LNCaP clone FGC (cell line): ENCODE measurements around the gene RUSF1.
"Not testable (repeated sequence)": the region's sequence is repeated elsewhere in the genome, so short reads cannot be mapped to it uniquely, and the experiment has no call there.

Experiments used
- DNase-seq: peaks from one replicate; pipeline ENCODE4 v3.0.0-alpha.2; 2011; ENCODE audit warnings: low read depth
- H3K4me3 ChIP-seq: 2 replicates; pipeline ENCODE4 v1.5.1; 2011; ENCODE audit warnings: mild to moderate bottlenecking, low read depth, low read length, control low read depth
- TF ChIP-seq, protein P1 (sequence below): IDR thresholded peaks from 2 replicates; pipeline ENCODE4 v1.5.1; 2012; ENCODE audit warnings: mild to moderate bottlenecking; ENCODE audit not compliant: control insufficient read depth, insufficient read depth; ENCODE audit errors: extremely low read depth

Gene RUSF1

DNA sequence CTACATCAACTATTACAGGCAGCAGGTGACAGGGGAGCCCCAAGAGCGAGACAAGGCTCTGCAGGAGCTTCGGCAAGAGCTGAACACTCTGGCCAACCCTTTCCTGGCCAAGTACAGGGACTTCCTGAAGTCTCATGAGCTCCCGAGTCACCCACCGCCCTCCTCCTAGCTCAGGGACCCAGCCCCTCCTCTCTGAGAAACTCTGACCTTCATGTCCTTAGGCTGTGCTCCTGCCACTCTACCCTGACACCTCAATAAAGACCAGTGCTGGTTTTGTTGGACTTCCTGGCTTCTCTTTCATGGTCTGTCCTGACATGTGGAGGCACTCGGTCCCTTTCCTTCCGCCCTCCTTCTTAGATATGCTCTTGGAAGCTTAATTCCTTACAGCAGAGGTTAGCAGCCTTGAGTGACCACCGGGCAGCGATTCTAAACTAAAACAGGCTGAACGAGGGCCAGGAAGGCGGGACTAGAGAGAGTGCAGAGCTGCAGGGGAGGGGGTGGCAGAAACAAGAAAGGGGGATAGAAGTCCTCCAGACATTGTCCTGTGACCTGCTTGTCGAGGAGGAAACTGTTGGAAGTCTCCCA lies 20.4 kb upstream of the RUSF1 start:
- no peak for DNase-seq
- H3K4me3 ChIP-seq = no peak overlapping the region
- TF ChIP-seq, protein P1, sequence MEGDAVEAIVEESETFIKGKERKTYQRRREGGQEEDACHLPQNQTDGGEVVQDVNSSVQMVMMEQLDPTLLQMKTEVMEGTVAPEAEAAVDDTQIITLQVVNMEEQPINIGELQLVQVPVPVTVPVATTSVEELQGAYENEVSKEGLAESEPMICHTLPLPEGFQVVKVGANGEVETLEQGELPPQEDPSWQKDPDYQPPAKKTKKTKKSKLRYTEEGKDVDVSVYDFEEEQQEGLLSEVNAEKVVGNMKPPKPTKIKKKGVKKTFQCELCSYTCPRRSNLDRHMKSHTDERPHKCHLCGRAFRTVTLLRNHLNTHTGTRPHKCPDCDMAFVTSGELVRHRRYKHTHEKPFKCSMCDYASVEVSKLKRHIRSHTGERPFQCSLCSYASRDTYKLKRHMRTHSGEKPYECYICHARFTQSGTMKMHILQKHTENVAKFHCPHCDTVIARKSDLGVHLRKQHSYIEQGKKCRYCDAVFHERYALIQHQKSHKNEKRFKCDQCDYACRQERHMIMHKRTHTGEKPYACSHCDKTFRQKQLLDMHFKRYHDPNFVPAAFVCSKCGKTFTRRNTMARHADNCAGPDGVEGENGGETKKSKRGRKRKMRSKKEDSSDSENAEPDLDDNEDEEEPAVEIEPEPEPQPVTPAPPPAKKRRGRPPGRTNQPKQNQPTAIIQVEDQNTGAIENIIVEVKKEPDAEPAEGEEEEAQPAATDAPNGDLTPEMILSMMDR = no peak

DNA sequence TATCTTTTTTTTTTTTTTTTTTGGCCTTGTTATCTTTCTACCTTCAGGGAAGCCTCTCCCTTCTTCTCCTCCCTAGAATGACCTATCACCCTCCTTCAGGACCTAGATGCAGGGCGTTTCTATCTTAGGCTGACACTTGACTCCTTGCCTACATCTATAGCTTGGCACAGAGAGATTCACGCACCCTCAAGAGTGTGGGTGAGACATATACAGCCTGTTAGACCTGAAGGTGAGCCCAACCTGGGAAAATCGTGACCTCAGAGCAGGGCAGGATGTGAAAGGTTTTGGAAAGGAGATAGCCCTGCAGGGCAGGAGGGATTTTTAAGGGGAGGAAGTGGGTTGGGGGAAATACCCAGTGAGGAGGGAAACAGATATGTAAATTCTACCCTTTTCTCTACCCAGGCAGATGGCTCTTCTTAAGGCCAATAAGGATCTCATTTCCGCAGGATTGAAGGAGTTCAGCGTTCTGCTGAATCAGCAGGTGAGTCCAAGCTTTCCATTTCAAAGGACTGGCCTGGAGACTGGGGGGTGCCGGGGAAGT lies 19.6 kb upstream of the RUSF1 start, which contains the start of gene AHSP:
Gene AHSP, plus strand, starts transcription at position 167 of the 541 bp plus-strand sequence. Its CDS starts 240 bp downstream, at position 407.
- TF ChIP-seq, protein P1 = no peak
- DNase-seq = no peak
- H3K4me3 ChIP-seq = no peak within 1 kb of the TSS

DNA sequence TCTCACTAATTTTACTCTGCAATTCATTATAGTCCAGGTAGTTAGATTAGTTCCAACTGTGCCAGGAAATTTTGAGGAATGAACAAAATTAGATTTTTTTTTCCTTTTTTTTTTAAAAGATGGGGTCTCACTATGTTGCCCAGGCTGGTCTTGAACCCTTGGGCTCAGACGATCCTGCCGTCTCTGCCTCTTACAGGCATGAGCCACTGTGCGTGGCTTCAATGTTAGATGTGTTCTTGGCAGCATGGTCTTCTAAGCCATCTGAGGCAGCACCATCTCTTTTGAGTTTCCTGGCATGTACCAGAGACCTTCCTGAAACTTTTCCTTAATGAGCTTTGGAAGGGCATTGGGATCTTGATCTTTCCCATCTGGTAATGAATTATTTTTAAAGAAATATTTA lies 16.9 kb upstream of the RUSF1 start:
- no peak overlapping the region for H3K4me3 ChIP-seq
- no peak for DNase-seq
- TF ChIP-seq, protein P1 = no peak

DNA sequence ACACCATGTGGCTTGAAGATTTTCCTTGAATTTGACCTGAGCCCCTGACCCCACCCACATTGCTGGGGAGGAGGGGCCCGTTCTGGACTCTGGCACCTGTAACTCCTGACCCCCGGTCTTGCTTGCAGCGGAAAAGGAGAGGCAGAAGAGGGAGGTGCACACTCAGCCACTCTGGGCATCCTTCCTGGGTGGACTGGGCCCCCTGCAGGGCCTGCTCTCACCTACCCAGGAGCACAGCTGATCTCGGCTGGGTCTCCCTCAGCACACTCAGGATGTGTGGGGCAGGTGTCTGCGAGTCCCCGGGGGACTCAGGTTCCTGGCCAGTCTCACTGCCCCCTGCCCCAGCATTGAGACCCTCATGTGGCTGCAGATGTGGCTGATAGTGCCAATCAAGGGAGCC lies 15.6 kb upstream of the RUSF1 start:
- not testable (repeated sequence) for DNase-seq, H3K4me3 ChIP-seq

DNA sequence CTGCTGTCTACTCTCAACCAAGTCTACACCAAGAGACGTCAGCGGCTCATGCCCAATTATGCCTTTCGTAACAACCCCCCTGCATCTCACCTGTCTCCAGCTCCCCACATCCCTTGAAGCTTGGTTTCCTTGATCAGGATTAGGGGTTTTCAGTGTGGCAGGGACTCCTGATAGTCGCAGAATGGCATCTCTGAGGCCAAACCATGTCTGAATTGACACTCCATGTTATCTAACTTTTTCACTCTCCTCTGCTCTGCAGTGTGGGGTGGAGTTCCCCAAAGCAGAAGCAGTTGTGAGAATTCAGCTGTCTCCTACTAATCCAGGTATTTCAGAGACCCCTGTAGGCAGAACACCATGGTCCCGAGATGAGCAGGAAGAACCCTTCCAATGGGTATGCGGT lies 13.9 kb upstream of the RUSF1 start:
- TF ChIP-seq, protein P1 = no peak

DNA sequence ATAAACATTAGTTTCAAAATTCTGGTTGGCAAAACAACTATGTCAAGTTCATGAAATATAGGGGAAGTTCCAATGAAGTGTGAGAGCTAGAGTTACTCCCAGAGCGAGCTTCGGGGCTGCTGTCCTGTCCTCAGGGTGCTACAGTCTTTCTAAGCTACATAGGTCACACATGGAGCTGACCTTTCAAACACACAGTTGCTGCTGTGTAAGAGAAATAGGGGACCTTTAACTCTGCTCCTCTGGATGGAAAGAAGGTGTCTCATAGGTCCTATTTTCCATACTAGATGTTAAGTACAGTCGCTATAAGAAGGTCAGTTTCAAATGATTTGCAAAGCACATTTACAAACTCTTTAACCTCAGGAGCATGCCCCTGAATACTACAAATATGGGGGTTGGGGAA lies 13.2 kb upstream of the RUSF1 start:
- DNase-seq = no peak
- TF ChIP-seq, protein P1 = no peak

More for the DNA sequence above, 13.9 kb upstream of the RUSF1 start:
- no peak overlapping the region for H3K4me3 ChIP-seq
- no peak for DNase-seq

DNA sequence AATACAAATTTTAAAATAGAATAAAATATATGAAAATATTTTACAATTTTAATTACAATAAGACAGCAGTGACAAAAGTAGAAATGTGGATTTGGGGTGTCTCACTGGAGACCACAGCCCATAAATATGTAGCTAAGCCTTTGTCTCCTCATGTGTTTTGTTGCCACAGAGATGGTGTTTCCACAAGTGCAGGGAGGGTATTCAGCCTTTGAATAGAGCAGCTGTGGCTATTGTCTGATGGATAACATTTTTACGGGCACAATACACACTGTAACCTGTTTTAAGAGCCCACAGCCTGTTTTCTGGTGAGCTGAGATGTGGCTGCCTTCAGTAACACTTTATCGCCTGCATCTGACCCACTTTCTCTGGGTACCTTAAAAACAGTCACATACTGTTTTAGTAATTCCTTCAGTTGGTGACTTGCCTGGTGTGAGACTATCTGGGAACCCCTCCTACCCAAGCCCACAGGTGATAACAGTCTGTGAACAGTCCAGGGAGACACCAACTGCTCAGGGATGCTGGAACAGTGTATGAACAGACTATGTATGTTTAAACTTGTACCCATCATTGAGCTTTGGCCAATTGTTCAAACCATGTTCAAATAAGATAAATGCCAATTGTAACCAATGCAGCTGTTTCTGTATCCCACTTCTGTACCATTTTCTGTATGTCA lies 11.7 kb upstream of the RUSF1 start:
- TF ChIP-seq, protein P1 = no peak
- no peak overlapping the region for H3K4me3 ChIP-seq
- no peak for DNase-seq

More for the DNA sequence above, 13.2 kb upstream of the RUSF1 start:
- H3K4me3 ChIP-seq = no peak overlapping the region
